Fibroblast of gingiva (primary cell): Measurements from ENCODE around the gene SMARCD2.
"Not testable (repeated sequence)": the region's sequence is repeated elsewhere in the genome, so short reads cannot be mapped to it uniquely, and the experiment has no call there.

Experiments
- DNase-seq: peaks from one replicate; pipeline ENCODE4 v3.0.0-alpha.2; 2011; ENCODE audit warnings: low read depth

Gene SMARCD2

DNA sequence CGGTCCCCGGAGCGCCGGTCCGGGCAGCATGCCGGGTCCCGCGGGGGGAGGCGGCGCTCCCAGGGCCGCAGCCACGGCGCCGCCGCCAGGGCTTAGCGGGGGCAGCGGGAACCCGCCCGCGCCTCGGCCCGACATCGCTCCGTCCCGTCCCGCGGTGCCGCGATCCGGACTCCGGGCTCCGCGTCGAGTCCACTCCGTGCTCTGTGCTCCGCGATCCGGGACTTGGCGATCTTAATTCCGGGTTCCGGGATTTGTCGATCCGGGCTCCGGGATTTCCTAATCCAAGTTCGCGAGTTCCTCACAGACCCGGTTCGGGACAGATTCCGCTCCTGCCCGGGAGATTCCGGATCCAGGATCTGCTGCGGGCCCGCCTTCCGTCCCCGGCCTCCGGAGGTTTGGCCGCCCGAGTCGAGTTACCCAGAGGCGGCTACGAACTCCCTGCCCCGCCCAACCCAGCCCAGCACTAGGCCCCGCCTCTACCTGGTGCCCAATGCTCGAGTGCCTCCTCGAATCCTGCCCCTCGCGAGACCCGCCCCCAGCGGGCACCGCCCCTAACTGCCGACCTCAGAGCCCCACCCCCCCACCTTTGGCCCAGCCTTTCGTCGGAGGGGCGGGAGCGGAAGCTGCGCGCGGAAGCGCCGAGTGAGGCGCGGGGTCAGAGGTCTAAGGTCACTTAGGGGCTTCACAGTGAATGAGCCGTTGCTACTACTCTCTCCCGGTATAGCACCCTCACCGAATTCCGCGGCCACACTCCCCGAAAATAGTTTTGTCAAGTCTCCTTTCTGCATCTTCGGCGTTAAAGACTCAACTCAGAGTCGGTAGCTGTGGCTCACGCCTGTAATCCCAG, at the start of gene SMARCD2:
Gene SMARCD2 (minus strand): TSS at position 146 of the 847 bp plus-strand sequence. CDS start 11 bp downstream, at position 135.
- peak; percentile 100 for DNase-seq

DNA sequence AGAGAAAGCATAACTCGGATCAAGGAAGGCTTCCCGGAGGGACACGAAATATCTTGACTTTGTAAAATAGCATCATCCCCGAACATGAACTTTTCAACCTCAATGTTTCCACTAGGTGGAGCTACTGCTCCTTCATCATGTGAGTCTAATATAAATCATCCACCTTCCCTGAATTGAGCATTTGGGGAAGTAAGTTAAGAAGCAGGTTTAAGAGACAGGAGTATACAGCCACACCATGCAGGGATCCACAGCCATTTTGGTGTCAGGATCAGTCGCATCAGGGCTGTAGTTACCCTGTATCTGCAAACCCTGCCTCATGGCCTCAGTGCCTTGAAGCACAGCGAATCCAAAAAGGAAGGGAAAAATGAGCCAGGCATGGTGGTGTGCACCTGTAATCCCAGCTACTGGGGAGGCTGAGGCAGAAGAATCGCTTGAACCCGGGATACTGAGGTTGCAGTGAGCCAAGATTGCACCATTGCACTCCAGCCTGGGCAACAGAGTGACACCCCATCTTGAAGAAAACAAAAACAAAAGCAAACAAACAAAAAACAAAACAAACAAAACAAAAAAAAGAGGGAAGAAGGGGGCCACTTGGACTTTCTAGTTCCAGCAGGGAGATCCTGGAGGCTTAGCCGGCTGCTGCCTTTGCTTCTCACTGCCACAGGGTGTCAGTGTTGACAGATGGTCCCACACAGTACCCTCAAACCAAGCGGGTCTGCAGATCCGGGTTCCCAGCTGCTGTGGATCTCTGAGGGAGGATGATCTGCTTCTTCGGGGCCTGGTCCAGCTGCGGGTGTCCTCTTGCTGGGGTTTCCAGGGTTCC, 46.8 kb upstream of the SMARCD2 start:
- DNase-seq: peak; percentile 29

DNA sequence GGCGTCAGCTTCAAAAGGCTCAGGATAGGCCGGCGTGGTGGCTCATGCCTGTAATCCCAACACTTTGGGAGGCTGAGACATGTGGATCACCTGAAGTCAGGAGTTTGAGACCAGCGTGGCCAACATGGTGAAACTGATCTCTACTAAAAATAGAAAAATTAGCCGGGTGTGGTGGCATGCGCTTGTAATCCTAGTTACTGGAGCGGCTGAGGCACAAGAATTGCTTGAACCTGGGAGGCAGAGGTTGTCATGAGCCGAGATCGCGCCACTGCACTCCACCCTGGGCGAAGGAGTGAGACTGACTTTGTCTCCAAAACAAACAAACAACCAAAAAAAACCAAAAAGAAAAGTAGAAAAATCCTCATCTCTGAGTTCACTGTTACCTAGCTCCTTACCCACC, 42.6 kb upstream of the SMARCD2 start:
- not testable (repeated sequence) for DNase-seq

DNA sequence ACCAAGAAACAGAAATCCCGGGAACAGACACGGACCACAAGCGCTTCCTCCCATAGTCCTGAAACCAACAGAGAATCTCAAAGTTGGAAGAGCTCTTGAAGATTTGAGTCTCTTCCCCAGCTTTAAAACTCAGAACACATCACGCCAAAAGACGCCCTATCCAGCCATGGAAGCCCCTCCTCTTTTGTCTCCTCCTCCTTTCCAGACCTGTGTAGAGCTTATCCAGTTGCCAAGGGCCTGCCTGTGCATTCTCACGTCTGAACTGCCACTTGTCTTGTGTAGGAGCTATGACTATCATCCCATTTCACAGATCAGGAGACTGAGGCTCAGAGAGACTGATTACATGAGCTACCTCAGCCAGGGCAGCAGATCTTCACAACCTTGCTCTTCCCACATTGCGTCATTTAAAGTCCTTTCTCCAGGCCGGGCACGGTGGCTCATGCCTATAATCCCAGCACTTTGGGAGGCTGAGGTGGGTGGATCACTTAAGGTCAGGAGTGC, 40.2 kb upstream of the SMARCD2 start:
- not testable (repeated sequence) for DNase-seq

DNA sequence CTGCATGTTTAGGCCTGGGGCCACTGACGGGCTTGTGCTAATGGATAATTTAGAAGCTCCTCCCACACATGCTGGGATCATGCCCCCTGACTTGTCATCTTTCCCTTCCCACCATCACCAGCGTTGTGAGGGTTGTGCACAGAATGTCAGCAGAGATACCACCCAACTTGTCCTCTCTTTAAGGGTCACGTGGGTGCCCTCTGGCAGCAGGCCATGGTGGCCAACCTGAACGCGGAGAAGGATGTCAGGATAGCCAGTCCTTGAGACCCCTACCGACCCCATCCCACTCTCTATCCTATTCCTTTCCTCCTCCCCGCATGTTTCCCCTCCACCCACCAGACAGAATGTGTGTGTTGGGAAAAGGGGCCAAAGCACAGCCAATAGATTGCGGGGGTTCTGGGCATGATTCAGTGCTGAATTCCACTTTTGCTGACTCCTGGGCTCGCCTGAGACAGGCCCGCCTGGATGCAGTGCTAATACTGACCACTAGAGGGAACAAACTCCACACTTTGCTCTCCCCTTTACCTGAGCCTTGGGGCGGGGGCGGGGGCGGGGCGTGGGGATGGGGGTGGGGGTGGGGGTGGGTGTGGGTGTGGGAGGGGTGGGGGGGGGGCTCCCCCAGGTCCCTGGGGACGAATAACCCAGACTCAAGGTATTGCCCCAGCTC, 39.6 kb upstream of the SMARCD2 start, which contains the start of gene GH2:
Gene GH2 (minus strand): TSS at position 10 of the 667 bp plus-strand sequence. CDS start 143 bp downstream, outside the sequence.
- no peak for DNase-seq

DNA sequence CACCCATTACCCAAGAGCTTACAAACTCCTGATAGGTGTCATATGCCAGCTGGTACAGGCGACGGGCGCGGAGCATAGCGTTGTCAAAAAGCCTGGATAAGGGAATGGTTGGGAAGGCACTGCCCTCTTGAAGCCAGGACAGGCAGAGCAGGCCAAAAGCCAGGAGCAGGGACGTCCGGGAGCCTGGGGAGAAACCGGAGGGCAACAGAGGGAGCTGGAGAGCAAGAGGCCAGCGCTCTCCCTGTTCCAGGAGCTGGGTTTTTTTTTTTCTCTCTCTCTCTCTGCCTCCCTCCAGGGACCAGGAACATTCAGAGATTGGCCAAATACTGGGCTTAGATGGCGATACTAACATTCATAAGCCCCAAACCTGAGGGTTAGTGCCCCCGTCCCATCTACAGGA, 38.9 kb upstream of the SMARCD2 start:
- not testable (repeated sequence) for DNase-seq

DNA sequence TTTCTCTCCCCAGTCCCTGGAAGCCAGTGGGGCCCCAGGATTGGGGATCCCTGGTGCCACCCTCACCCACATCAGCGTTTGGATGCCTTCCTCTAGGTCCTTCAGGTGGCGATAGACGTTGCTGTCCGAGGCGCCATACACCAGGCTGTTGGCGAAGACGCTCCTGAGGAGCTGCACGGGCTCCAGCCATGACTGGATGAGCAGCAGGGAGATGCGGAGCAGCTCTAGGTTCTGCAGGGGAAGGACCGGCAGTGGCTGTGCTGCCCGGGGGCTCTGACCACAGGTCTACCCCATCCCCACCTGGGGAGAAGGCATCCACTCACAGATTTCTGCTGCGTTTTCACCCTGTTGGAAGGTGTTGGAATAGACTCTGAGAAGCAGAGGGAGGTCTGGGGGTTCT, 38.2 kb upstream of the SMARCD2 start:
- DNase-seq: no peak

DNA sequence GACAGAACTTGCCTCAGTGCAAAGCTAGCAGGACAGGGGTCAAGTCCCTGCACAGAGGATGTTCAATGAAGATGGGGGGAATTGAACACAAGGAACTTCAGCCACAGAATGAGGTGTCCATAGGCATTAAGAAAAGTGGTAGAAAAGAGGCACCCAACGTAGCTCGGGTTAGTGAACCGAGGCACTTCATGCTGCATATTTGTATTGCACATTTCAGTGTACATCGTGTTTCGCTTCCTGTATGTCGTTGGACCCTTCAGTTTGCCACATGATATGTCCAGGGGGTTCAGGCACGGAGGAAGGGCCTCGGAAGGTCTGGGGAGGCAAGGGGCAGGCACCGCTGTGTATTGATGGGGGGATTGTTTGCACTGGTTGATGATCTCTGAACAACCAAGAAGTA, 35.9 kb upstream of the SMARCD2 start:
- DNase-seq: not testable (repeated sequence)

DNA sequence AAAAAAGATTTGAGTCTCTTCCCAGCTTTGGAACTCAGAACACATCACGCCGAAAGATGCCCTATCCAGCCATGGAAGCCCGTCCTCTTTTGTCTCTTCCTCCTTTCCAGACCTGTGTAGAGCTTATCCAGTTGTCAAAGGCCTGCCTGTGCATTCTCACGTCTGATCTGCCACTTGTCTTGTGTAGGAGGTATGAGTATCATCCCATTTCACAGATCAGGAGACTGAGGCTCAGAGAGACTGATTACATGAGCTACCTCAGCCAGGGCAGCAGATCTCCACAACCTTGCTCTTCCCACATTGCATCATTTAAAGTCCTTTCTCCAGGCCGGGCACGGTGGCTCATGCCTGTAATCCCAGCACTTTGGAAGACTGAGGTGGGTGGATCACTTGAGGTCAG, 32.2 kb upstream of the SMARCD2 start:
- not testable (repeated sequence) for DNase-seq

DNA sequence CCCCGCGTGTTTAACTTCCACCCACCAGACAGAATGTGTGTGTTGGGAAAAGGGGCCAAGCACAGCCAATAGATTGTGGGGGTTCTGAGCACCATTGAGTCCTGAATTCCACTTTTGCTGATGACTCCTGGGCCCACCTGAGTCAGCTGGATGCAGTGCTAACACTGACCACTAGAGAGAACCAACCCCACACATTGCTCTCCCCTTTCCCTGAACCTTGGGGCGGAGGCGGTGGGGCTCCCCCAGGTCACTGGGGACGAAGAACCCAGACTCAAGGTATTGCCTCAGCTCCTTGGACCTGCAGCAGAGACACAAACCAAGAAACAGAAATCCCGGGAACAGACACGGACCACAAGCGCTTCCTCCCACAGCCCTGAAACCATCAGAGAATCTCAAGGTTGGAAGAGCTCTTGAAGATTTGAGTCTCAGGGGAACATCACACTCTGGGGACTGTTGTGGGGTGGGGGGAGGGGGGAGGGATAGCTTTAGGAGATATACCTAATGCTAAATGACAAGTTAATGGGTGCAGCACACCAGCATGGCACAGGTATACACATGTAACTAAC, 31.7 kb upstream of the SMARCD2 start:
- not testable (repeated sequence) for DNase-seq

DNA sequence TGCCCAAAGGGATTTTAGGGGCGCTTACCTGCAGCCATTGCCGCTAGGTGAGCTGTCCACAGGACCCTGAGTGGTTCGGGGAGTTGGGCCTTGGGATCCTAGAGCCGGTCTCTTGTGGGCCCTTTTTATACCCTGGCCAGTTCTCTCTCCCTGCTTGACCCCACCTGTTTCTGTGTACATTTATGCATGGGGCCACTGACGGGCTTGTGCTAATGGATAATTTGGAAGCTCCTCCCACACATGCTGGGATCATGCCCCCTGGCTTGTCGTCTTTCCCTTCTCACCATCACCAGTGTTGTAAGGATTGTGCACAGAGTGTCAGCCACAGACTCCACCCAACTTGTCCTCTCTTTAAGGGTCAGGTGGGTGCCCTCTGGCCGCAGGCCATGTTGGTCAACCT, 31.1 kb upstream of the SMARCD2 start, which contains the start of gene CSH2:
Gene CSH2 (minus strand): TSS at position 101 of the 400 bp plus-strand sequence. CDS start 63 bp downstream, at position 38.
- not testable (repeated sequence) for DNase-seq

DNA sequence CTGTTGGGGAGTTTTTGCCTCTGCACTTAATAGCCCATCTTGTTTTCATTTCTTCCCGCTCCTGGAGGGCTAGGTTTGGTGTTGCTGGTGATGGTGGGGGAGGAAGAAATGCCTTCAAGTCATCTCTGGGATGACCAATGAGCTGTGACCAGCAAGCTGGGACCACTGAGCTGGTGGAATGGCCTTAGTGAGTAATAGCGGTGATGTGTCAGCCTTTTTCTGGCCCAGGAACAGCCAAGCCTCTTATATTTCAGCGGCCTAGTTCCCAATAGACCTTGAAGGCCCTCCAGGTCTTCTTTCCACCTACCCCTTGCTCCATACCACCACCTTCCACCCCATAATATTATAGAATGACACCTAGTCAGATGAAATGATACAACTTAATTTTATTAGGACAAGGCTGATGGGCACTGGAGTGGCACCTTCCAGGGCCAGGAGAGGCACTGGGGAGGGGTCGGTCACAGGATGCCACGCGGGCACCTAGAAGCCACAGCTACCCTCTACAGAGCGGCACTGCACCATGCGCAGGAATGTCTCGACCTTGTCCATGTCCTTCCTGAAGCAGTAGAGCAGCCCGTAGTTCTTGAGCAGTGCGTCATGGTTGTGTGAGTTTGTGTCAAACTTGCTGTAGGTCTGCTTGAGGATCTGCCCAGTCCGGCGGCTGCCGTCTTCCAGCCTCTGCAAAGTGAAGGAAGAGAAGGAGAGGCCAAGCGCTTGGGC, 29.3 kb upstream of the SMARCD2 start:
- DNase-seq: not testable (repeated sequence)

DNA sequence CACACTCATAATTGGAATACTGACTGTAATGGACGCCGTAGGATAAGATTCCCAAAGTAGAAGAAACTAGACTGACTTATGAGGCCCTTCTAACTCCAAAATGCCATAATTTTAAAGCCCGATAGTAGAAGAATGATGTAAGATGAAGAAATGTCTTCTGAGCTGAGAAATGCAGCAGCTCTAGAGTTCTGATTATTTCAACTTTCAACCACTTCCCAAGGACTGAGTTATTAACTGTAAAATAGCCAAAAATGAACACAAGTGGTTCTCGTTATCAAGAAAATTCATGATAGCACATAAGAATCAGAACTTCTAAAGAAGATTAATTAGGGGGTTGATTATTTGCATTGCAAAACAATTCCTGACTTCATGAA, 27.8 kb upstream of the SMARCD2 start:
- not testable (repeated sequence) for DNase-seq

DNA sequence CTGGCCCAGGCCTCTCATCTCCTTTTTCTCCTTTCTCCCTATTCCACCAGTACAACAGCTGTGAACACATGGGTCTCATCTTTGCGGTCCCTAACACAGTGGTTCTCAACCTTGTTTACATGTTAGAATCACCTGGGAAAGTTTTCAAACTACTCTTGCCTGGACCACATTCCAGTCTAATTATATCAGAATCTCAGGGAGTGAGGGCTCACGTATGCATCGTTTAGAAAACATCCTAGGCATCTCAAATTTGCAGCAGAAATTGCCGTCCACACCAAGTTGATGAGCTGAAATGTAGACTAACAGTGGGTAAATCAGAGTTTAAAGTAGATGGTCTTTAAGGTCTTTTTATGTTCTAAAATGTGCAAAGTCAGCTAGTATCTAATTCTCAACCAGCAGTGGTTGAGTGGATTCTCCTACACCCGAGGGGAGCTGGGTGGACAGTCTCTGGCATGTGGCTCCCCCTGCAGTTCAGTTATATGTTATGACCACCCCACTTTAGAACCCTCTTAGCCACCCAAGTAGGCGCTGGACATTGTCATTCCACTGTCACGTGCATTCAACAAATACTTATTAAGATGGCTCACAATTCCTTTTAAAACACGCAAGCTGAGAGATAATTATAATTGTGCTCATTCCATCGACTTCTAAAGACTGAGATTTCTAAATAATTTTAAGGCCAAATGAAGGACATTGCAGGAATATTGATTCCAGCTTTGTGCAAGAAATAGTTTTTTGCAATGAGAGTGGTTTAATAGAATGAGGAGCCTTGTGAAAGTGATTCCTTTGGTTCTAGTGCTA, 27.2 kb upstream of the SMARCD2 start:
- not testable (repeated sequence) for DNase-seq

DNA sequence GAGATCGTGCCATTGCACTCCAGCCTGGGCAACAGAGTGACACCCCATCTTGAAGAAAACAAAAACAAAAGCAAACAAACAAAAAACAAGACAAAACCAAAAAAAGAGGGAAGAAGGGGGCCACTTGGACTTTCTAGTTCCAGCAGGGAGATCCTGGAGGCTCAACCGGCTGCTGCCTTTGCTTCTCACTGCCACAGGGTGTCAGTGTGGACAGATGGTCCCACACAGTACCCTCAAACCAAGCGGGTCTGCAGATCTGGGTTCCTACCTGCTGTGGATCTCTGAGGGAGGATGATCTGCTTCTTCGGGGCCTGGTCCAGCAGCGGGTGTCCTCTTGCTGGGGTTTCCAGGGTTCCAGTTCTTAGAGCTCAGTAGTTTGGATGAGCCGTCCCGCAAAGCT, 24.1 kb upstream of the SMARCD2 start:
- not testable (repeated sequence) for DNase-seq

DNA sequence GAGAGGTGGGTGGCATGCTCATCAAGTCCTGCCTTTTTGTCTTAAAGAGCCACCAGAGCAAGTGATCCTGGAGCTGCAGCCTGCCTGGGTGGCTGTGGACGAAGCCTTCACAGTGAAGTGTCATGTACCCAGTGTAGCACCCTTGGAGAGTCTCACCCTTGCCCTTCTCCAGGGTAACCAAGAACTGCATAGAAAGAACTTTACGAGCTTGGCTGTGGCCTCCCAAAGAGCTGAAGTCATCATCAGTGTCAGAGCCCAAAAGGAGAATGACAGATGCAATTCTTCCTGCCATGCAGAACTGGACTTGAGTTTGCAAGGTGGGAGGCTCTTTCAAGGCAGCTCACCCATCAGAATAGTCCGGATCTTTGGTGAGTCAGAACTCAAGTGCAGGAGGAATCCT, 16.8 kb upstream of the SMARCD2 start:
- no peak for DNase-seq

DNA sequence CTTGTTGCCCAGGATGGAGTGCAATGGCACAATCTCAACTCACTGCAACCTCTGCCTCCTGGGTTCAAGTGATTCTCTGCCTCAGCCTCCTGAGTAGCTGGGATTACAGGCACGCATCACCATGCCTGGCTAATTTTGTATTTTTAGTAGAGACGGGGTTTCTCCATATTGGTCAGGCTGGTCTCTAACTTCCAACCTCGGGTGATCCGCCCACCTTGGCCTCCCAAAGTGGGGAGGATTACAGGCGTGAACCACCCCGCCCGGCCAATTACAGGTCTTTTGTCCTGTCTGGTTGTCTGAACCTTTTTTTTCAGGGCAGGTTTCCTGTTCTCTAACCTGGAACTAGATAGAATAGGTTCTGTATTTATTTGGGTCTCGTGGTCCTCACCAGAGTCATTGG, 13.9 kb upstream of the SMARCD2 start:
- DNase-seq: not testable (repeated sequence)

DNA sequence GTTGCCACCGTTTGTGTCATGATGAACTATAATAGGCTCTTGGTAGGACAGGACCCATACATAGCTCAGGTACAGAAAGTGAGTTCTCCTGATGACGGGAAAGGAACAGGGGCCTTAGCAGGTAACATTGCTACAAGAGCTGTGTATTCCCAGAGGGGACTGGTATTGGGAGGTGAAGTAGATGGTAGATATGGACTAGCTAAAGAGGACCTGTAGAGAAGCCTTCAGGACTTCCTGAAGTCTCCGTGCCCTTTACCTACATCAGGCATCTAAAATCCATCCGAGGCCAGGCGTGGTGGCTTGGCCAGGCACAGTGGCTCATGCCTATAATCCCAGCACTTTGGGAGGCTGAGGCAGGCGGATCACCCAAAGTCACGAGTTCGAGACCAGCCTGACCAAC, 12.7 kb upstream of the SMARCD2 start:
- DNase-seq: no peak

DNA sequence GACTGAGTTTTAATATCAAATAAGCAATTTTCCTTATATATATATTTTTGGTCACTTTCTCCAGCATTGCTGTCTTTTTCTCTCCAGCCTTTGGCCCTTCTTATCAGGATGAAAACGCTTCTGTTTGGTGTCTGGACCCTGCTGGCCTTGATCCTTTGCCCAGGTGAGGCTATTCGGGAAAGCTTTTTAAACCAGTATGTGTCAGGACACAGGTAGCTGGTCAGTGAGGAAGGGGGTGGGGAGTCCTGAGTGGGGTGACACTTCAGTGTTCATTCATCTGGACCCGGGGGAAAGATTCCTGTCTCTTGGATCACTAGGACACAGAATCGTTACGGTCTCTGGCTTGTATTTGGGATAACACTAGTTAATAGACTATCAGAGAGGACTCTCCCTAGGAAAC, 12.2 kb upstream of the SMARCD2 start:
- DNase-seq: no peak

DNA sequence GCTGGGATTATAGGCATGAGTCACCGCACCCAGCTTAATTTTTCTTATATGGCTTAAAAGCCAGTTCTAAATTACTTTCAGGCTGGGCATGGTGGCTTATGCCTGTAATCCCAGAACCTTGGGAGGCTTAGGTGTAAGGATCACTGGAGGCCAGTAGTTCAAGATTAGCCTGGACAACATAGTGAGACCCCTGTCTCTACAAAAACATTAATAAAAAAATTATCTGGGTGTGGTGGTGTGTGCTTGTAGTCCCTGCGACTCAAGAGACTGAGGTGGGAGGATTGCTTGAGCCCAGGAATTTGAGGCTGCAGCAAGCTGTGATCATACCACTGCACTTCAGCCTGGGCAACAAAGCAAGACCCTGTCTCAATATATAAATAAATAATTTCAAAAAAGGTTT, 10.8 kb upstream of the SMARCD2 start:
- DNase-seq: no peak
